K562 (cell line): ENCODE results near the gene CPLX1. TPM values are rescaled to one million over a fixed set of nuclear protein-coding genes. Genes with fewer than 3 reads are reported as not detected.

ENCODE experiments used
- ATAC-seq: fragments of 200-7000 bp; cut with Tn5 transposase; 3 replicates; pipeline ENCODE4 v1.9.1; 2020; ENCODE audit warnings: moderate library complexity
- BruUV-seq: library from RNA; stranded (reverse); fragments of 400-500 nt; replicated peaks from 2 replicates; lab custom pipeline; 2021; lab: Mats Ljungman, UMichigan
- CTCF ChIA-PET: fragments of 300-600 bp; formaldehyde crosslinking; extraction: SDS; loops from one replicate; lab custom pipeline; 2021; ENCODE audit warnings: low intra/inter-chr PET ratio; lab: Yijun Ruan, JAX
- POLR2A ChIA-PET: fragments of 300-600, 350-650 bp; sonication (Branson Sonifier 250); formaldehyde crosslinking; extraction: SDS; loops from one replicate; lab custom pipeline; 2021; ENCODE audit warnings: antibody characterized with exemption, inconsistent platforms; lab: Yijun Ruan, JAX
- DNase-seq, 4 experiments: peaks; one replicate each; pipeline versions ENCODE4 v3.0.0 to v3.0.0-alpha.2; 2011 to 2018; ENCODE audit warnings: low spot score in 3 of 4, mixed read lengths in 3 of 4; ENCODE audit errors: extremely low read depth in 1 of 4
- FAIRE-seq: peaks from 2 replicates; lab custom pipeline; 2011; peaks lifted over from hg19 to GRCh38; lab: Jason Lieb, UNC
- H2AFZ ChIP-seq: 2 replicates; pipeline ENCODE4 v1.6.0; 2011; ENCODE audit warnings: low read depth, low read length, control low read depth, inconsistent platforms
- H3K27ac ChIP-seq: fragments of 200-600 bp; 3 replicates; pipeline ENCODE4 v1.8.0; 2011; ENCODE audit warnings: low read depth, mild to moderate bottlenecking, control low read depth, inconsistent platforms, low read length, moderate library complexity, mixed read lengths; ENCODE audit errors: extremely low read depth
- H3K27me3 ChIP-seq, 2 experiments: fragments of 300-600 bp in 1 of 2; 2 replicates in 1 of 2; 3 replicates in 1 of 2; pipeline versions ENCODE4 v1.6.0 to v1.8.0; 2011; ENCODE audit warnings: inconsistent platforms in 2 of 2, low read length in 2 of 2, mild to moderate bottlenecking in 1 of 2, mixed read lengths in 1 of 2, moderate library complexity in 1 of 2; ENCODE audit not compliant: control insufficient read depth in 2 of 2, insufficient read depth in 2 of 2
- H3K36me3 ChIP-seq: fragments of 300-600 bp; 3 replicates; pipeline ENCODE4 v1.8.0; 2011; ENCODE audit warnings: mild to moderate bottlenecking, low read length, inconsistent platforms; ENCODE audit not compliant: control insufficient read depth, insufficient read depth
- H3K4me1 ChIP-seq, 2 experiments: fragments of 200-600 bp in 1 of 2; replicated peaks in 1 of 2; 2 replicates in 1 of 2; 3 replicates in 1 of 2; pipeline versions ENCODE4 v1.5.1 to v1.8.0; 2011; ENCODE audit warnings: inconsistent platforms in 2 of 2, low read length in 2 of 2, mild to moderate bottlenecking in 1 of 2, mixed read lengths in 1 of 2, moderate library complexity in 1 of 2; ENCODE audit not compliant: control insufficient read depth in 2 of 2, insufficient read depth in 2 of 2
- H3K4me2 ChIP-seq: 2 replicates; pipeline ENCODE4 v1.6.1; 2011; ENCODE audit warnings: low read length, control low read depth, inconsistent platforms, mixed read lengths; ENCODE audit not compliant: insufficient read depth
- H3K4me3 ChIP-seq: fragments of 200-600 bp; sonication (generic), shearing (Covaris generic); 2 replicates; pipeline ENCODE4 v1.5.1; 2016; ENCODE audit warnings: control low read depth, inconsistent platforms
- H3K79me2 ChIP-seq: fragments of 200-600 bp; 3 replicates; pipeline ENCODE4 v1.8.0; 2011; ENCODE audit warnings: low read length, inconsistent platforms; ENCODE audit not compliant: control insufficient read depth, insufficient read depth
- H3K9ac ChIP-seq, 2 experiments: 2 replicates each; pipeline versions ENCODE4 v1.6.0 to v1.6.1; 2011; ENCODE audit warnings: low read depth in 2 of 2, low read length in 2 of 2, control low read depth in 1 of 2, inconsistent platforms in 1 of 2, mild to moderate bottlenecking in 1 of 2, mixed read lengths in 1 of 2; ENCODE audit not compliant: insufficient read depth in 1 of 2
- H3K9me1 ChIP-seq: one replicate; pipeline ENCODE4 v1.6.0; 2011; ENCODE audit warnings: inconsistent platforms, mild to moderate bottlenecking, low read length, moderate library complexity; ENCODE audit not compliant: control insufficient read depth, insufficient read depth
- H3K9me3 ChIP-seq: replicated peaks from 2 replicates; pipeline ENCODE4 v1.5.1; 2011; ENCODE audit warnings: low read depth, low read length, inconsistent platforms; ENCODE audit not compliant: control insufficient read depth, insufficient read depth
- H4K20me1 ChIP-seq: replicated peaks from 2 replicates; pipeline ENCODE4 v1.6.1; 2011; ENCODE audit warnings: low read length, inconsistent platforms, mixed read lengths; ENCODE audit not compliant: control insufficient read depth, insufficient read depth
- CCNT2 ChIP-seq: IDR thresholded peaks from 2 replicates; pipeline ENCODE4 v1.6.1; 2011; ENCODE audit warnings: borderline replicate concordance, low read depth, mild to moderate bottlenecking, moderate library complexity, mixed read lengths, low read length; ENCODE audit not compliant: insufficient read length; ENCODE audit errors: extremely low read depth
- FUS ChIP-seq: fragments of 200-400 bp; formaldehyde crosslinking; optimal IDR thresholded peaks from 2 replicates; pipeline ENCODE3; 2017; ENCODE audit warnings: low read depth, low read length
- HNRNPK ChIP-seq: fragments of 200-400 bp; formaldehyde crosslinking; IDR thresholded peaks from one replicate; pipeline ENCODE4 v1.6.1; 2018; ENCODE audit warnings: mild to moderate bottlenecking, low read depth, low read length; ENCODE audit not compliant: poor library complexity, severe bottlenecking
- KLF10 ChIP-seq: fragments of 250-450 bp; sonication (Bioruptor Pico); IDR thresholded peaks from 2 replicates; pipeline ENCODE4 v1.6.1; 2021; ENCODE audit warnings: matching md5 sums
- MNT ChIP-seq, 2 experiments: fragments of 450-650 bp; conservative IDR thresholded peaks; 2 replicates each; pipeline ENCODE4 v1.6.1; 2017; ENCODE audit warnings: mild to moderate bottlenecking in 2 of 2, moderate library complexity in 2 of 2
- PHF8 ChIP-seq: fragments of 200-600 bp; sonication (generic); IDR thresholded peaks from 2 replicates; pipeline ENCODE4 v1.6.1; 2012; ENCODE audit warnings: mixed run types, mild to moderate bottlenecking, inconsistent platforms, low read length, moderate library complexity, borderline replicate concordance
- SOX6 ChIP-seq: fragments of 450-650 bp; IDR thresholded peaks from 2 replicates; pipeline ENCODE4 v1.6.1; 2014; ENCODE audit warnings: mild to moderate bottlenecking
- ZNF311 ChIP-seq: fragments of 250-450 bp; sonication (Bioruptor Pico); IDR thresholded peaks from 2 replicates; pipeline ENCODE4 v1.4.0; 2020; ENCODE audit warnings: mild to moderate bottlenecking, moderate library complexity
- ZNF639 ChIP-seq, 2 experiments: fragments of 200-800 bp in 1 of 2; sonication (Bioruptor generic) in 1 of 2; sonication (generic) in 1 of 2; formaldehyde crosslinking in 1 of 2; IDR thresholded peaks in 1 of 2; conservative IDR thresholded peaks in 1 of 2; 2 replicates each; pipeline versions ENCODE4 v1.5.0 to v1.6.1; 2016 to 2020; ENCODE audit warnings: missing compliant biosample characterization in 1 of 2, missing genetic modification characterization in 1 of 2, missing genetic modification reagents in 1 of 2
- ZNF699 ChIP-seq: fragments of 250-450 bp; sonication (Bioruptor Pico); IDR thresholded peaks from 2 replicates; pipeline ENCODE4 v1.8.0; 2021; ENCODE audit warnings: mild to moderate bottlenecking, moderate library complexity; ENCODE audit not compliant: insufficient replicate concordance
- WGBS: fragments of 100-300 bp; shearing (Covaris generic); methylation state at CpG from one replicate; pipeline ENCODE4 v1.1.6; 2016; ENCODE audit warnings: low coverage, mixed read lengths; ENCODE audit not compliant: insufficient coverage; ENCODE audit errors: missing lambda C conversion rate; 5-methylcytosine and 5-hydroxymethylcytosine counted together
- in situ Hi-C: fragments of 300-500 bp; cut with MboI; formaldehyde crosslinking; loops from 4 replicates; pipeline ENCODE4 v1.15.0; 2018; ENCODE audit warnings: inconsistent platforms, mixed read lengths
- intact Hi-C: fragments of 100-400 bp; cut with micrococcal nuclease; formaldehyde crosslinking; loops from 2 replicates; pipeline ENCODE4 v1.14.2; 2022
- polyA plus RNA-seq, 8 experiments: library from polyadenylated mRNA; depleted of rRNA in 4 of 8; stranded (reverse) in 5 of 8; unstranded in 3 of 8; fragments of >200 nt; fragmentation: Nextera tagmentation in 2 of 8; fragmentation: Illumina TruSeq in 1 of 8; extraction: Ambion mirVana in 2 of 8; extraction: Trizol in 1 of 8; gene quantifications; 2 replicates each; pipeline versions ENCODE4 v1.2.1 to v1.2.3, GENCODE V29; 2011 to 2014; ENCODE audit warnings: inconsistent platforms in 1 of 8, missing spikeins in 1 of 8
- total RNA-seq, 7 experiments: library from RNA; depleted of rRNA in 6 of 7; stranded (reverse); fragments of >200 nt in 6 of 7; fragmentation: Illumina TruSeq in 2 of 7; extraction: Trizol in 2 of 7; gene quantifications; 2 replicates each; pipeline versions ENCODE4 v1.2.1 to v1.2.3, GENCODE V29; 2011 to 2021; ENCODE audit warnings: low replicate concordance in 1 of 7
- TF ChIP-seq, protein P1 (sequence below): fragments of 450-650 bp; IDR thresholded peaks from 2 replicates; pipeline ENCODE4 v1.6.1; 2017; ENCODE audit warnings: mild to moderate bottlenecking, moderate library complexity
- TF ChIP-seq, protein P2 (sequence below): fragments of 250-450 bp; sonication (Bioruptor Pico); IDR thresholded peaks from 2 replicates; pipeline ENCODE4 v1.4.0; 2020; ENCODE audit warnings: mild to moderate bottlenecking, moderate library complexity
- TF ChIP-seq, protein P3 (sequence below): fragments of 450-650 bp; IDR thresholded peaks from one replicate; pipeline ENCODE4 v1.6.1; 2018; ENCODE audit warnings: mild to moderate bottlenecking, moderate library complexity; ENCODE audit not compliant: partially characterized antibody

Gene CPLX1
- total and polyA plus RNA-seq, 9 of the 15 experiments (the other 6 are each of a cell fraction or from before 2014, with no cell fraction given) = 0.03 to 3.3 (median 0.17) TPM; not detected in 2

GRCh38 chr4:864456-865120 is 38.7 kb upstream of the CPLX1 start:
- DNase-seq = no peak
- H3K9me1 ChIP-seq = no peaks in the 10 kb centered on the region
- H3K9me3 ChIP-seq = no peaks in the 10 kb centered on the region; the same call in 1 of the 2 replicates
- H3K27me3 ChIP-seq = no peaks in the 10 kb centered on the region
- BruUV-seq = no TSS peak
- no peaks in the 10 kb centered on the region for H3K79me2 ChIP-seq
- in situ Hi-C loops (no loop called here), intact Hi-C loops (no loop called here)
- no peak overlapping the region for H2AFZ ChIP-seq
- CTCF ChIA-PET = no interaction called here
- POLR2A ChIA-PET = interaction anchor here (0.6 kb wide), 1 partner anchor 86 kb away, joined by 3 read pairs; no protein-coding TSS in a partner anchor
- no peak overlapping the region for H3K27ac ChIP-seq
- no peaks in the 10 kb centered on the region for H4K20me1 ChIP-seq
- no peak overlapping the region for H3K4me3 ChIP-seq
- no peak for ATAC-seq
- no peak for FAIRE-seq
- peak overlapping the region in 1 of 2 experiments; percentile 28; a peak in 1 of 4 replicates for H3K9ac ChIP-seq
- no peak overlapping the region for H3K4me2 ChIP-seq
- H3K4me1 ChIP-seq = peaks cover 0 to 21% of the 10 kb centered on the region in 2 experiments; a peak in 1 of 5 replicates
- 97% methylated on average over 36 of the region's 42 CpGs for WGBS
- peaks cover 89% of the 10 kb centered on the region; the same call in 2 of the 3 replicates for H3K36me3 ChIP-seq
- TF ChIP-seq FUS (no peak), SOX6 (no peak), ZNF699 (CRISPR knock-in tag) (no peak), HNRNPK (no peak), CCNT2 (no peak), KLF10 (CRISPR knock-in tag) (no peak), MNT (conservative IDR thresholded peaks at IDR 0.05) (no peak), ZNF311 (CRISPR knock-in tag) (no peak), ZNF639 (CRISPR knock-in tag; conservative IDR thresholded peaks at IDR 0.05 in 1 of 2, IDR thresholded peaks at IDR 0.05 in 1 of 2) (no peak), PHF8 (no peak)
- TF ChIP-seq, protein P1, sequence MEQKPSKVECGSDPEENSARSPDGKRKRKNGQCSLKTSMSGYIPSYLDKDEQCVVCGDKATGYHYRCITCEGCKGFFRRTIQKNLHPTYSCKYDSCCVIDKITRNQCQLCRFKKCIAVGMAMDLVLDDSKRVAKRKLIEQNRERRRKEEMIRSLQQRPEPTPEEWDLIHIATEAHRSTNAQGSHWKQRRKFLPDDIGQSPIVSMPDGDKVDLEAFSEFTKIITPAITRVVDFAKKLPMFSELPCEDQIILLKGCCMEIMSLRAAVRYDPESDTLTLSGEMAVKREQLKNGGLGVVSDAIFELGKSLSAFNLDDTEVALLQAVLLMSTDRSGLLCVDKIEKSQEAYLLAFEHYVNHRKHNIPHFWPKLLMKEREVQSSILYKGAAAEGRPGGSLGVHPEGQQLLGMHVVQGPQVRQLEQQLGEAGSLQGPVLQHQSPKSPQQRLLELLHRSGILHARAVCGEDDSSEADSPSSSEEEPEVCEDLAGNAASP = no peak
- TF ChIP-seq, protein P2, sequence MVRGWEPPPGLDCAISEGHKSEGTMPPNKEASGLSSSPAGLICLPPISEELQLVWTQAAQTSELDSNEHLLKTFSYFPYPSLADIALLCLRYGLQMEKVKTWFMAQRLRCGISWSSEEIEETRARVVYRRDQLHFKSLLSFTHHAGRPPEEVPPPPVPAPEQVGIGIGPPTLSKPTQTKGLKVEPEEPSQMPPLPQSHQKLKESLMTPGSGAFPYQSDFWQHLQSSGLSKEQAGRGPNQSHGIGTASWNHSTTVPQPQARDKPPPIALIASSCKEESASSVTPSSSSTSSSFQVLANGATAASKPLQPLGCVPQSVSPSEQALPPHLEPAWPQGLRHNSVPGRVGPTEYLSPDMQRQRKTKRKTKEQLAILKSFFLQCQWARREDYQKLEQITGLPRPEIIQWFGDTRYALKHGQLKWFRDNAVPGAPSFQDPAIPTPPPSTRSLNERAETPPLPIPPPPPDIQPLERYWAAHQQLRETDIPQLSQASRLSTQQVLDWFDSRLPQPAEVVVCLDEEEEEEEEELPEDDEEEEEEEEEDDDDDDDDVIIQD = no peak
- TF ChIP-seq, protein P3, sequence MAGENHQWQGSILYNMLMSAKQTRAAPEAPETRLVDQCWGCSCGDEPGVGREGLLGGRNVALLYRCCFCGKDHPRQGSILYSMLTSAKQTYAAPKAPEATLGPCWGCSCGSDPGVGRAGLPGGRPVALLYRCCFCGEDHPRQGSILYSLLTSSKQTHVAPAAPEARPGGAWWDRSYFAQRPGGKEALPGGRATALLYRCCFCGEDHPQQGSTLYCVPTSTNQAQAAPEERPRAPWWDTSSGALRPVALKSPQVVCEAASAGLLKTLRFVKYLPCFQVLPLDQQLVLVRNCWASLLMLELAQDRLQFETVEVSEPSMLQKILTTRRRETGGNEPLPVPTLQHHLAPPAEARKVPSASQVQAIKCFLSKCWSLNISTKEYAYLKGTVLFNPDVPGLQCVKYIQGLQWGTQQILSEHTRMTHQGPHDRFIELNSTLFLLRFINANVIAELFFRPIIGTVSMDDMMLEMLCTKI = no peak
